CD4-positive, alpha-beta T cell (primary cell): ENCODE measurements around the gene HAS3. TPM values are rescaled to one million over a fixed set of nuclear protein-coding genes. Genes with fewer than 3 reads are reported as not detected.

ENCODE experiments used
- ATAC-seq: fragments of 200-7000 bp; cut with Tn5 transposase; one replicate; pipeline ENCODE4 v1.10.0; 2022; ENCODE audit warnings: mild to moderate bottlenecking; ENCODE audit not compliant: poor library complexity
- CTCF ChIA-PET: fragments of 350-600 bp; sonication (Branson Sonifier 250); formaldehyde crosslinking; loops from one replicate; lab custom pipeline; 2021; ENCODE audit warnings: antibody characterized with exemption, inconsistent platforms; lab: Charles Lee
- POLR2A ChIA-PET: fragments of 350-600 bp; sonication (Branson Sonifier 250); formaldehyde crosslinking; loops from one replicate; lab custom pipeline; 2021; ENCODE audit warnings: antibody characterized with exemption, inconsistent platforms; lab: Charles Lee
- DNase-seq, 14 experiments: peaks; one replicate each; pipeline ENCODE4 v3.0.0-alpha.2; 2013 to 2020; ENCODE audit warnings: mixed read lengths in 2 of 14
- H3K27ac ChIP-seq, 2 donors: one replicate each; pipeline versions ENCODE4 v1.5.1 to v1.7.0; 2013; ENCODE audit warnings: low read length in 2 of 2, low read depth in 1 of 2, mild to moderate bottlenecking in 1 of 2
- H3K27me3 ChIP-seq, 2 experiments: 1 replicate in 1 of 2; 2 replicates in 1 of 2; pipeline versions ENCODE4 v1.6.1 to v1.7.0; 2013; ENCODE audit warnings: low read length in 2 of 2, control low read depth in 1 of 2, mild to moderate bottlenecking in 1 of 2, moderate library complexity in 1 of 2; ENCODE audit not compliant: insufficient read depth in 2 of 2, control insufficient read depth in 1 of 2
- H3K36me3 ChIP-seq: one replicate; pipeline ENCODE4 v1.6.1; 2013; ENCODE audit warnings: low read length, control low read depth; ENCODE audit not compliant: insufficient read depth
- H3K4me1 ChIP-seq: one replicate; pipeline ENCODE4 v1.6.1; 2013; ENCODE audit warnings: low read length, control low read depth; ENCODE audit not compliant: insufficient read depth
- H3K4me3 ChIP-seq: one replicate; pipeline ENCODE4 v1.5.1; 2013; ENCODE audit warnings: mild to moderate bottlenecking, low read length, moderate library complexity
- H3K9me3 ChIP-seq, 2 experiments: 1 replicate in 1 of 2; 2 replicates in 1 of 2; pipeline versions ENCODE4 v1.6.1 to v1.7.0; 2013; ENCODE audit warnings: low read length in 2 of 2, mild to moderate bottlenecking in 2 of 2, control low read depth in 1 of 2, moderate library complexity in 1 of 2; ENCODE audit not compliant: control insufficient read depth in 1 of 2, insufficient read depth in 1 of 2
- H3K27ac Mint-ChIP-seq: one replicate; pipeline ENCODE4 v1.8.0; 2020; ENCODE audit warnings: mixed read lengths
- H3K27me3 Mint-ChIP-seq: one replicate; pipeline ENCODE4 v1.8.0; 2021; ENCODE audit warnings: mixed read lengths
- H3K36me3 Mint-ChIP-seq: one replicate; pipeline ENCODE4 v1.8.0; 2021; ENCODE audit warnings: low read depth, mixed read lengths
- H3K4me1 Mint-ChIP-seq: one replicate; pipeline ENCODE4 v1.8.0; 2021; ENCODE audit warnings: low read depth, mixed read lengths
- H3K4me3 Mint-ChIP-seq: one replicate; pipeline ENCODE4 v1.8.0; 2020; ENCODE audit warnings: mild to moderate bottlenecking, mixed read lengths
- H3K9me3 Mint-ChIP-seq: one replicate; pipeline ENCODE4 v1.8.0; 2020; ENCODE audit warnings: mixed read lengths
- CTCF ChIP-seq: fragments of 200-600 bp; IDR thresholded peaks from one replicate; pipeline ENCODE4 v1.8.0; 2022; ENCODE audit warnings: antibody characterized with exemption, mild to moderate bottlenecking
- intact Hi-C, 2 experiments: fragments of 100-400 bp; cut with DNase I in 1 of 2; cut with micrococcal nuclease in 1 of 2; formaldehyde crosslinking; loops; one replicate each; pipeline versions ENCODE4 v1.15.1 to v1.9.0; 2023 to 2025; cut with DNase I, micrococcal nuclease
- total RNA-seq, 174 experiments: library from RNA in 2 of 174; stranded (reverse) in 2 of 174; gene quantifications; one replicate each; pipeline ENCODE4 v1.2.3 and lab custom pipeline; 2021 to 2026

The HAS3 gene
- total RNA-seq, 2 experiments from 2014 or later: 3.2 to 3.4 TPM

- intact Hi-C loops: no loop called here
- Histone ChIP-seq H3K9me3 (no peaks in the 10 kb centered on the region), H3K27me3 (no peaks in the 10 kb centered on the region), H3K4me3 (no peak overlapping the region), H3K36me3 (no peaks in the 10 kb centered on the region), H3K27ac (no peak overlapping the region), H3K4me1 (peaks cover 2% of the 10 kb centered on the region)
- ATAC-seq (no peak), DNase-seq (no peak)
- ChIA-PET POLR2A (interaction anchor here (1.1 kb wide), 1 partner anchor 16 kb away, joined by 4 read pairs; no protein-coding TSS in a partner anchor), CTCF (interaction anchor here (0.6 kb wide), 1 partner anchor 23 kb away, joined by 3 read pairs; no protein-coding TSS in a partner anchor)
- Mint-ChIP-seq H3K4me1 (no peaks in the 10 kb centered on the region), H3K36me3 (no peaks in the 10 kb centered on the region), H3K27me3 (no peaks in the 10 kb centered on the region), H3K4me3 (no peak overlapping the region), H3K27ac (no peak overlapping the region), H3K9me3 (no peaks in the 10 kb centered on the region)
- no peak for TF ChIP-seq CTCF
Measured at GRCh38 chr16:69094501-69094900, 11.0 kb upstream of the HAS3 start.

DNA sequence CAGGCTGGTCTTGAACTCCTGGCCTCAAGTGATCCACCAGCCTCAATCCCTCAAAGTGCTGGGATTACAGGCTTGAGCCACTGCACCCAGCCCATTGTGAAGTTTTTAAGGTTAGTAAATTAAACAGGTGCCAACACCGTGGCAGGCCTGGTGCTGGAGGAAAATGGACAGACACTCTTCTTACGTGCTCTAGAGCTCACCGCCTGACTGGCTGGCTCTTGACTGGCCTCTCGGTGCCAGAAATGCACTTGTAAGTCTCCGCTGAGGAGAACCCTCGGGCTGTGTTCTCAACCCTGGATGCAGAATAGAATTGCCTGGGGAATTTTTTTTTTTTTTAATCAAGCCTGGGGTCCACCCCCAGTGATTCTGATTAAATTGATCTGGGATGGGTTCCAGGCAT is 10.3 kb upstream of the HAS3 start:
- no peaks in the 10 kb centered on the region for H3K9me3 Mint-ChIP-seq
- DNase-seq (no peak), ATAC-seq (no peak)
- CTCF ChIA-PET: no interaction called here
- no peak overlapping the region for H3K4me3 Mint-ChIP-seq
- no peaks in the 10 kb centered on the region for H3K9me3 ChIP-seq
- H3K27me3 Mint-ChIP-seq: no peaks in the 10 kb centered on the region
- H3K27me3 ChIP-seq: no peaks in the 10 kb centered on the region
- no peaks in the 10 kb centered on the region for H3K36me3 Mint-ChIP-seq
- H3K4me1 ChIP-seq: no peaks in the 10 kb centered on the region
- H3K4me3 ChIP-seq: no peak overlapping the region
- H3K36me3 ChIP-seq: no peaks in the 10 kb centered on the region
- POLR2A ChIA-PET: no interaction called here
- intact Hi-C loops: no loop called here
- TF ChIP-seq CTCF: no peak
- H3K4me1 Mint-ChIP-seq: no peaks in the 10 kb centered on the region
- no peak overlapping the region for H3K27ac Mint-ChIP-seq
- H3K27ac ChIP-seq: no peak overlapping the region

DNA sequence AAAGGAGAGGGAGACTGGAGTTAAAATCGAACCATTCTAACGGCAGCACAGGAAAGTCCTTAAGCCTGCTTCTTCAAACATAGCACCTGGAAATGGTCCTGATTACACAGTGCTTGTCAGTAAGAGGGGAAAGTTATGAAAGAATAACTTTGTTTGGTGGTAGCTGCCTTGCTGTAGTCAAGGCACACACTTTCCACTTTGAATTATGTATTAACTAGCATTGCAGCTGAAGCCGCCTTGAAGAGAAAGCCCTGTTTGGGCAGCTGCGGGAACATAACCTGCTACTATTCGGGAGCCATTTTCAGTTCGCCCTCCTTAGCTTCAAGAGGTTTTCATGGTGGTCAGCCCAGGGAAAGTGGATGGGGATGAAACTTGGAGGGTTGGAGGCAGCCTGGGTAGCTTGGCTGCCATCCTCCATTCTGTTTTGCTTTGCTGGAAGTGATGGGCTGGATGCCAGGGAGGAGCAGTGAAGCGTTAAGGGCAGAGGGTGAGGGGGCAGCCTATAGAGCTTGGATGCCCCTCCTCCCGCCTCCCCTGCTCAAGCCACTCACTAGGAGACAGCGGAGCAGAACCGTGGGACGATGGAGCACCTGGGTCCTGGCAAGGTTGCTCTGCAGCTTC is 5.3 kb upstream of the HAS3 start:
- Mint-ChIP-seq H3K27ac (no peak overlapping the region), H3K4me1 (peaks cover 1% of the 10 kb centered on the region), H3K4me3 (no peak overlapping the region), H3K9me3 (no peaks in the 10 kb centered on the region), H3K36me3 (no peaks in the 10 kb centered on the region), H3K27me3 (peaks cover 19% of the 10 kb centered on the region)
- H3K27ac ChIP-seq: no peak overlapping the region
- peaks cover 1% of the 10 kb centered on the region for H3K4me1 ChIP-seq
- DNase-seq (no peak), ATAC-seq (no peak)
- no peaks in the 10 kb centered on the region for H3K36me3 ChIP-seq
- no peaks in the 10 kb centered on the region for H3K9me3 ChIP-seq
- TF ChIP-seq CTCF: no peak
- intact Hi-C loops: no loop called here
- CTCF ChIA-PET: no interaction called here
- peaks cover 7 to 8% of the 10 kb centered on the region in 2 experiments for H3K27me3 ChIP-seq
- no peak overlapping the region for H3K4me3 ChIP-seq
- POLR2A ChIA-PET: no interaction called here
